K562 (cell line): Measurements from ENCODE around the gene LSM14B. TPM values are rescaled to one million over a fixed set of nuclear protein-coding genes. Genes with fewer than 3 reads are reported as not detected.

ENCODE experiments used
- polyA plus RNA-seq, 8 experiments: library from polyadenylated mRNA; depleted of rRNA in 4 of 8; stranded (reverse) in 5 of 8; unstranded in 3 of 8; fragments of >200 nt; fragmentation: Nextera tagmentation in 2 of 8; fragmentation: Illumina TruSeq in 1 of 8; extraction: Ambion mirVana in 2 of 8; extraction: Trizol in 1 of 8; gene quantifications; 2 replicates each; pipeline versions ENCODE4 v1.2.1 to v1.2.3, GENCODE V29; 2011 to 2014; ENCODE audit warnings: inconsistent platforms in 1 of 8, missing spikeins in 1 of 8
- total RNA-seq, 7 experiments: library from RNA; depleted of rRNA in 6 of 7; stranded (reverse); fragments of >200 nt in 6 of 7; fragmentation: Illumina TruSeq in 2 of 7; extraction: Trizol in 2 of 7; gene quantifications; 2 replicates each; pipeline versions ENCODE4 v1.2.1 to v1.2.3, GENCODE V29; 2011 to 2021; ENCODE audit warnings: low replicate concordance in 1 of 7
- TF ChIP-seq, protein P1 (sequence below), 3 experiments: IDR thresholded peaks in 2 of 3; conservative IDR thresholded peaks in 1 of 3; 2 replicates each; pipeline ENCODE4 v1.5.1; 2011 to 2012; ENCODE audit warnings: low read length in 3 of 3, mild to moderate bottlenecking in 3 of 3, control low read depth in 2 of 3, improper control_type of control experiment in 1 of 3, inconsistent platforms in 1 of 3, low read depth in 1 of 3, mixed read lengths in 1 of 3, moderate library complexity in 1 of 3; ENCODE audit not compliant: insufficient read depth in 2 of 3
- TF ChIP-seq, protein P2 (sequence below): fragments of 200-600 bp; sonication (generic); IDR thresholded peaks from one replicate; pipeline ENCODE4 v1.6.1; 2012; ENCODE audit warnings: mild to moderate bottlenecking, low read depth, low read length, inconsistent platforms
- TF ChIP-seq, protein P3 (sequence below), 2 experiments: fragments of 450-650 bp; formaldehyde crosslinking in 1 of 2; IDR thresholded peaks; 2 replicates each; pipeline versions ENCODE4 v1.4.0 to v1.6.1; 2014 to 2020; ENCODE audit warnings: mild to moderate bottlenecking in 2 of 2, borderline replicate concordance in 1 of 2, low read depth in 1 of 2

The LSM14B gene
- total and polyA plus RNA-seq, 9 of the 15 experiments (the other 6 are each of a cell fraction or from before 2014, with no cell fraction given), result 0.66 to 36.0 (median 20.2) TPM

DNA sequence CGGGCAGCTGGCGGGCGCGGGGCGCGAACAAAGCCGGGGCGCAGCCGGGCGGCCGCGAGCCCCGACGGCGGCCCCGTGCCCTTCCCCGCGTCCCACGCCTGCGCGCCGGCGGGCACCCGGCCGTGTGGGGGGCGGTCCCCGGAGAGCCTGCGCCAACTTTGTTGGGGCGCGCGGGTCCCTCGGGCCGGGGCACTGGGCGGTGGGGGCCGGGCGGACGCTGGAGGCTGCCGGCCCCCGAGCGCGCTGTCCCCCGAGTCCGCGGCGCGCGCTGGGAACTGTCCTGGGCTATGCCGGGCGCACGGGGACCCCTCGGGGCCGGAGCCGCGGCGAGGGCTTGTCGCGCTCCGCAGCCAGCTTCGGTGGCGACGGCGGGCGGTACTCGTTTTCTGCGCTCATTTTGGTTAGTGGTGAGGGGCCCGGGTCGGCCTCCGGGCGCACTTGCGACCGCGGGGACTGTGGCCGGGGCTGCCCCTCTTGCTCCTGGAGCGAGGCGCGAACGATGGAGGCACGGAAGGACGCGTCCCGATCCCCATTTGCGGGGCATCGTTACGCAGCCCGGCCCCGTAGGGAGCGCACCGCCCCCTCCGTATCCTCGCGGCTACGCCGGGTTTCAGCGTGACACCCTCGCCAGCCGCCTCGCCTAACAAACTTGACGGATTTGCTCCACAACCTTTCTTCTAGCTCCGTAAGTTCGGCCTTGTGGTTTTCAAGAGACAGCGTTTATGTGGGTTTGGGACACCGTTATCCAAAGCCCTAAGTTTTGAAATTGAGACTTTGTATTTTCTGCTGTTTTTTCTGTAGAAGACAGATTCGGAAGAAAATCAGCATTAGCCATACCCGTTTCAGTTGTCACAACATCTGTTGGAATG, 21.9 kb downstream of the LSM14B start (continued):
- TF ChIP-seq, protein P1, sequence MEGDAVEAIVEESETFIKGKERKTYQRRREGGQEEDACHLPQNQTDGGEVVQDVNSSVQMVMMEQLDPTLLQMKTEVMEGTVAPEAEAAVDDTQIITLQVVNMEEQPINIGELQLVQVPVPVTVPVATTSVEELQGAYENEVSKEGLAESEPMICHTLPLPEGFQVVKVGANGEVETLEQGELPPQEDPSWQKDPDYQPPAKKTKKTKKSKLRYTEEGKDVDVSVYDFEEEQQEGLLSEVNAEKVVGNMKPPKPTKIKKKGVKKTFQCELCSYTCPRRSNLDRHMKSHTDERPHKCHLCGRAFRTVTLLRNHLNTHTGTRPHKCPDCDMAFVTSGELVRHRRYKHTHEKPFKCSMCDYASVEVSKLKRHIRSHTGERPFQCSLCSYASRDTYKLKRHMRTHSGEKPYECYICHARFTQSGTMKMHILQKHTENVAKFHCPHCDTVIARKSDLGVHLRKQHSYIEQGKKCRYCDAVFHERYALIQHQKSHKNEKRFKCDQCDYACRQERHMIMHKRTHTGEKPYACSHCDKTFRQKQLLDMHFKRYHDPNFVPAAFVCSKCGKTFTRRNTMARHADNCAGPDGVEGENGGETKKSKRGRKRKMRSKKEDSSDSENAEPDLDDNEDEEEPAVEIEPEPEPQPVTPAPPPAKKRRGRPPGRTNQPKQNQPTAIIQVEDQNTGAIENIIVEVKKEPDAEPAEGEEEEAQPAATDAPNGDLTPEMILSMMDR (IDR thresholded peaks at IDR 0.05 in 2 of 3, conservative IDR thresholded peaks at IDR 0.05 in 1 of 3; ENCODE audit: insufficient read depth in 2 of 3, low read depth in 1 of 3, low read length in 3 of 3), result no peak
- TF ChIP-seq, protein P2, sequence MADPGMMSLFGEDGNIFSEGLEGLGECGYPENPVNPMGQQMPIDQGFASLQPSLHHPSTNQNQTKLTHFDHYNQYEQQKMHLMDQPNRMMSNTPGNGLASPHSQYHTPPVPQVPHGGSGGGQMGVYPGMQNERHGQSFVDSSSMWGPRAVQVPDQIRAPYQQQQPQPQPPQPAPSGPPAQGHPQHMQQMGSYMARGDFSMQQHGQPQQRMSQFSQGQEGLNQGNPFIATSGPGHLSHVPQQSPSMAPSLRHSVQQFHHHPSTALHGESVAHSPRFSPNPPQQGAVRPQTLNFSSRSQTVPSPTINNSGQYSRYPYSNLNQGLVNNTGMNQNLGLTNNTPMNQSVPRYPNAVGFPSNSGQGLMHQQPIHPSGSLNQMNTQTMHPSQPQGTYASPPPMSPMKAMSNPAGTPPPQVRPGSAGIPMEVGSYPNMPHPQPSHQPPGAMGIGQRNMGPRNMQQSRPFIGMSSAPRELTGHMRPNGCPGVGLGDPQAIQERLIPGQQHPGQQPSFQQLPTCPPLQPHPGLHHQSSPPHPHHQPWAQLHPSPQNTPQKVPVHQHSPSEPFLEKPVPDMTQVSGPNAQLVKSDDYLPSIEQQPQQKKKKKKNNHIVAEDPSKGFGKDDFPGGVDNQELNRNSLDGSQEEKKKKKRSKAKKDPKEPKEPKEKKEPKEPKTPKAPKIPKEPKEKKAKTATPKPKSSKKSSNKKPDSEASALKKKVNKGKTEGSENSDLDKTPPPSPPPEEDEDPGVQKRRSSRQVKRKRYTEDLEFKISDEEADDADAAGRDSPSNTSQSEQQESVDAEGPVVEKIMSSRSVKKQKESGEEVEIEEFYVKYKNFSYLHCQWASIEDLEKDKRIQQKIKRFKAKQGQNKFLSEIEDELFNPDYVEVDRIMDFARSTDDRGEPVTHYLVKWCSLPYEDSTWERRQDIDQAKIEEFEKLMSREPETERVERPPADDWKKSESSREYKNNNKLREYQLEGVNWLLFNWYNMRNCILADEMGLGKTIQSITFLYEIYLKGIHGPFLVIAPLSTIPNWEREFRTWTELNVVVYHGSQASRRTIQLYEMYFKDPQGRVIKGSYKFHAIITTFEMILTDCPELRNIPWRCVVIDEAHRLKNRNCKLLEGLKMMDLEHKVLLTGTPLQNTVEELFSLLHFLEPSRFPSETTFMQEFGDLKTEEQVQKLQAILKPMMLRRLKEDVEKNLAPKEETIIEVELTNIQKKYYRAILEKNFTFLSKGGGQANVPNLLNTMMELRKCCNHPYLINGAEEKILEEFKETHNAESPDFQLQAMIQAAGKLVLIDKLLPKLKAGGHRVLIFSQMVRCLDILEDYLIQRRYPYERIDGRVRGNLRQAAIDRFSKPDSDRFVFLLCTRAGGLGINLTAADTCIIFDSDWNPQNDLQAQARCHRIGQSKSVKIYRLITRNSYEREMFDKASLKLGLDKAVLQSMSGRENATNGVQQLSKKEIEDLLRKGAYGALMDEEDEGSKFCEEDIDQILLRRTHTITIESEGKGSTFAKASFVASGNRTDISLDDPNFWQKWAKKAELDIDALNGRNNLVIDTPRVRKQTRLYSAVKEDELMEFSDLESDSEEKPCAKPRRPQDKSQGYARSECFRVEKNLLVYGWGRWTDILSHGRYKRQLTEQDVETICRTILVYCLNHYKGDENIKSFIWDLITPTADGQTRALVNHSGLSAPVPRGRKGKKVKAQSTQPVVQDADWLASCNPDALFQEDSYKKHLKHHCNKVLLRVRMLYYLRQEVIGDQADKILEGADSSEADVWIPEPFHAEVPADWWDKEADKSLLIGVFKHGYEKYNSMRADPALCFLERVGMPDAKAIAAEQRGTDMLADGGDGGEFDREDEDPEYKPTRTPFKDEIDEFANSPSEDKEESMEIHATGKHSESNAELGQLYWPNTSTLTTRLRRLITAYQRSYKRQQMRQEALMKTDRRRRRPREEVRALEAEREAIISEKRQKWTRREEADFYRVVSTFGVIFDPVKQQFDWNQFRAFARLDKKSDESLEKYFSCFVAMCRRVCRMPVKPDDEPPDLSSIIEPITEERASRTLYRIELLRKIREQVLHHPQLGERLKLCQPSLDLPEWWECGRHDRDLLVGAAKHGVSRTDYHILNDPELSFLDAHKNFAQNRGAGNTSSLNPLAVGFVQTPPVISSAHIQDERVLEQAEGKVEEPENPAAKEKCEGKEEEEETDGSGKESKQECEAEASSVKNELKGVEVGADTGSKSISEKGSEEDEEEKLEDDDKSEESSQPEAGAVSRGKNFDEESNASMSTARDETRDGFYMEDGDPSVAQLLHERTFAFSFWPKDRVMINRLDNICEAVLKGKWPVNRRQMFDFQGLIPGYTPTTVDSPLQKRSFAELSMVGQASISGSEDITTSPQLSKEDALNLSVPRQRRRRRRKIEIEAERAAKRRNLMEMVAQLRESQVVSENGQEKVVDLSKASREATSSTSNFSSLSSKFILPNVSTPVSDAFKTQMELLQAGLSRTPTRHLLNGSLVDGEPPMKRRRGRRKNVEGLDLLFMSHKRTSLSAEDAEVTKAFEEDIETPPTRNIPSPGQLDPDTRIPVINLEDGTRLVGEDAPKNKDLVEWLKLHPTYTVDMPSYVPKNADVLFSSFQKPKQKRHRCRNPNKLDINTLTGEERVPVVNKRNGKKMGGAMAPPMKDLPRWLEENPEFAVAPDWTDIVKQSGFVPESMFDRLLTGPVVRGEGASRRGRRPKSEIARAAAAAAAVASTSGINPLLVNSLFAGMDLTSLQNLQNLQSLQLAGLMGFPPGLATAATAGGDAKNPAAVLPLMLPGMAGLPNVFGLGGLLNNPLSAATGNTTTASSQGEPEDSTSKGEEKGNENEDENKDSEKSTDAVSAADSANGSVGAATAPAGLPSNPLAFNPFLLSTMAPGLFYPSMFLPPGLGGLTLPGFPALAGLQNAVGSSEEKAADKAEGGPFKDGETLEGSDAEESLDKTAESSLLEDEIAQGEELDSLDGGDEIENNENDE, result no peak
- TF ChIP-seq, protein P3, sequence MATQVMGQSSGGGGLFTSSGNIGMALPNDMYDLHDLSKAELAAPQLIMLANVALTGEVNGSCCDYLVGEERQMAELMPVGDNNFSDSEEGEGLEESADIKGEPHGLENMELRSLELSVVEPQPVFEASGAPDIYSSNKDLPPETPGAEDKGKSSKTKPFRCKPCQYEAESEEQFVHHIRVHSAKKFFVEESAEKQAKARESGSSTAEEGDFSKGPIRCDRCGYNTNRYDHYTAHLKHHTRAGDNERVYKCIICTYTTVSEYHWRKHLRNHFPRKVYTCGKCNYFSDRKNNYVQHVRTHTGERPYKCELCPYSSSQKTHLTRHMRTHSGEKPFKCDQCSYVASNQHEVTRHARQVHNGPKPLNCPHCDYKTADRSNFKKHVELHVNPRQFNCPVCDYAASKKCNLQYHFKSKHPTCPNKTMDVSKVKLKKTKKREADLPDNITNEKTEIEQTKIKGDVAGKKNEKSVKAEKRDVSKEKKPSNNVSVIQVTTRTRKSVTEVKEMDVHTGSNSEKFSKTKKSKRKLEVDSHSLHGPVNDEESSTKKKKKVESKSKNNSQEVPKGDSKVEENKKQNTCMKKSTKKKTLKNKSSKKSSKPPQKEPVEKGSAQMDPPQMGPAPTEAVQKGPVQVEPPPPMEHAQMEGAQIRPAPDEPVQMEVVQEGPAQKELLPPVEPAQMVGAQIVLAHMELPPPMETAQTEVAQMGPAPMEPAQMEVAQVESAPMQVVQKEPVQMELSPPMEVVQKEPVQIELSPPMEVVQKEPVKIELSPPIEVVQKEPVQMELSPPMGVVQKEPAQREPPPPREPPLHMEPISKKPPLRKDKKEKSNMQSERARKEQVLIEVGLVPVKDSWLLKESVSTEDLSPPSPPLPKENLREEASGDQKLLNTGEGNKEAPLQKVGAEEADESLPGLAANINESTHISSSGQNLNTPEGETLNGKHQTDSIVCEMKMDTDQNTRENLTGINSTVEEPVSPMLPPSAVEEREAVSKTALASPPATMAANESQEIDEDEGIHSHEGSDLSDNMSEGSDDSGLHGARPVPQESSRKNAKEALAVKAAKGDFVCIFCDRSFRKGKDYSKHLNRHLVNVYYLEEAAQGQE (IDR thresholded peaks at IDR 0.05; ENCODE audit: borderline replicate concordance), result no peak
- TF ChIP-seq, protein P3 (CRISPR knock-in tag; IDR thresholded peaks at IDR 0.05; ENCODE audit: low read depth), result no peak
